Kidney (tissue), 14 donors: Measurements from ENCODE around the gene BCAS3. TPM values are rescaled to one million over a fixed set of nuclear protein-coding genes. Genes with fewer than 3 reads are reported as not detected.

ENCODE experiments used
- DNase-seq, 5 donors: peaks; one replicate each; pipeline ENCODE4 v3.0.0-alpha.2; 2013 to 2020
- FAIRE-seq: peaks from 2 replicates; lab custom pipeline; 2012; peaks lifted over from hg19 to GRCh38; lab: Jason Lieb, UNC
- H3K27ac ChIP-seq, 2 donors: one replicate each; pipeline ENCODE4 v1.7.0; 2013; ENCODE audit warnings: low read depth in 2 of 2, low read length in 2 of 2, inconsistent platforms in 1 of 2
- H3K27me3 ChIP-seq: one replicate; pipeline ENCODE4 v1.7.1; 2013; ENCODE audit warnings: low read length, inconsistent platforms; ENCODE audit not compliant: control insufficient read depth, insufficient read depth
- H3K36me3 ChIP-seq, 3 donors: one replicate each; pipeline versions ENCODE4 v1.7.0 to v1.7.1; 2013; ENCODE audit warnings: low read length in 3 of 3, control low read depth in 1 of 3, inconsistent platforms in 1 of 3; ENCODE audit not compliant: insufficient read depth in 3 of 3, control insufficient read depth in 2 of 3
- H3K4me1 ChIP-seq, 3 donors: one replicate each; pipeline versions ENCODE4 v1.7.0 to v1.7.1; 2013; ENCODE audit warnings: low read length in 3 of 3, inconsistent platforms in 1 of 3, low read depth in 1 of 3; ENCODE audit not compliant: control insufficient read depth in 2 of 3, insufficient read depth in 2 of 3
- H3K4me3 ChIP-seq, 3 donors: one replicate each; pipeline versions ENCODE4 v1.7.0 to v1.8.1; 2013; ENCODE audit warnings: low read length in 3 of 3, control low read depth in 1 of 3, inconsistent platforms in 1 of 3
- H3K9ac ChIP-seq, 3 donors: one replicate each; pipeline versions ENCODE4 v1.7.0 to v1.7.1; 2013; ENCODE audit warnings: low read length in 3 of 3, control low read depth in 1 of 3, inconsistent platforms in 1 of 3
- H3K9me3 ChIP-seq, 3 donors: one replicate each; pipeline versions ENCODE4 v1.7.0 to v1.7.1; 2013; ENCODE audit warnings: low read length in 3 of 3, control low read depth in 1 of 3, inconsistent platforms in 1 of 3; ENCODE audit not compliant: control insufficient read depth in 2 of 3, insufficient read depth in 1 of 3
- intact Hi-C: fragments of 100-400 bp; cut with DNase I; formaldehyde crosslinking; loops from one replicate; pipeline ENCODE4 v1.11.1; 2022
- polyA plus RNA-seq: library from polyadenylated mRNA; stranded (reverse); fragments of 350-450 nt; fragmentation: Illumina TruSeq; extraction: RNeasy Lipid Tissue Mini Kit (QIAGEN cat#74804); gene quantifications from one replicate; pipeline ENCODE4 v1.2.3, GENCODE V29; 2014; ENCODE audit warnings: low read depth, low replicate concordance; ENCODE audit not compliant: insufficient read depth
- total RNA-seq: library from RNA; stranded (reverse); fragmentation: NEBNext Ultra II Directional; extraction: Animal tissue kit (Norgen Biotek cat#: 25700); gene quantifications from one replicate; pipeline ENCODE4 v1.2.1, GENCODE V29; 2021
- TF ChIP-seq, protein P1 (sequence below): IDR thresholded peaks from 3 replicates; pipeline ENCODE4 v1.5.1; 2012; ENCODE audit warnings: mild to moderate bottlenecking, moderate library complexity, borderline replicate concordance; ENCODE audit not compliant: insufficient read depth; ENCODE audit errors: extremely low read depth
- donor health status: control.
- donor health status: control.
- donor health status: control.
- donor health status: control.
- donor health status: control.
- donor health status: DM: yes; HTN: yes; CAD: no.
- donor health status: Normal renal cell carcinoma (clear cell type).

BCAS3 gene
- total and polyA plus RNA-seq, 2 donors from 2014 or later: 18.3 to 44.1 TPM

DNA sequence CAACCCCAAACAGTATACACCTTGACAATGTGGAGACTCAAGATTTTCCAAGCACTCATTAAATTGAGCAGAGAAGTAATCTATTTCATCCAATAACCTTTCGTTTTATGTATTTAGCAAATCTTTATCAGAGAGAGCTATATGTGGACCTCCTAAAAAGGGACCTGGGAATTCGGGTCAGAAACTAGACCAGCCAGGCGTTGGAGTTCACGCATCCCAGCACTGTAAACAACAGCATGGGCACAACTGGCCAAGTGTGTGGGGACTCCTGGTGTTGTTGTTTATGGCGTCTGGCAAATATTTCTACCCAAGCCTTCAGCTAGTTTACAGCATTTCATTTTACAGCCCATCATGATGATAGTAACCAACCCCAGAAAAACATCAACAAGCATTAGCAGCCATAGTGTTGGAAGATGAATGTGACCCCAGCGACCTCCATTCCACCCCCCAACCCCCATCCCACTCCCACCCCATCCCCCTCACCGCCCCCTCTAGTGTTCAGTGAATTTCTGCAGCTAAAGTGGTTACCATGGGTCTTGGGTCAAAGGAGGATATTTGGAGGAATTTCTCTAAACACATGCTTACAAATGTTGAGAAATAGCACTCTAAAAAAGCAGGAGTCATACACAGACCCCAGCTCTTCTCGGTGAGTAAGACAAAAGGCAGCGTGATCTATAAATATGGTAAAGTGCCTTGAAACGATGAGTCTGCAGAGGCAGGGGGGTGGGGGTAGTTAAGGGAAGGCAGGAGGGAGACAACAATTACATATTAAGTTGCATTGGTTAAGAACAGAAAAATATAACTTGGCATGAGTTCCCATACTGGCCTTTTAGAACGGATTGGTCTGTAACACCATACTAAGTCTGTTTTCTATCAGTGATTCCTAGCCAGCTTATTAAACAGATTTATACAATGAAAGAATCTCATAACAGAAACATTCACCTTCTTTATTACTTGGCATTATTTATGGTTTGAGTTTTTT is 630.5 kb downstream of the BCAS3 start:
- peak in 1 of 5 donors; percentile 39 for DNase-seq
- Histone ChIP-seq H3K9ac (no peak overlapping the region), H3K4me3 (no peak overlapping the region), H3K27ac (no peak overlapping the region), H3K27me3 (no peaks in the 10 kb centered on the region), H3K9me3 (no peaks in the 10 kb centered on the region), H3K4me1 (peaks cover 0 to 4% (median 2%) of the 10 kb centered on the region in 3 donors), H3K36me3 (no peaks in the 10 kb centered on the region)
- intact Hi-C loops: no loop called here
- FAIRE-seq: no peak
- TF ChIP-seq, protein P1, sequence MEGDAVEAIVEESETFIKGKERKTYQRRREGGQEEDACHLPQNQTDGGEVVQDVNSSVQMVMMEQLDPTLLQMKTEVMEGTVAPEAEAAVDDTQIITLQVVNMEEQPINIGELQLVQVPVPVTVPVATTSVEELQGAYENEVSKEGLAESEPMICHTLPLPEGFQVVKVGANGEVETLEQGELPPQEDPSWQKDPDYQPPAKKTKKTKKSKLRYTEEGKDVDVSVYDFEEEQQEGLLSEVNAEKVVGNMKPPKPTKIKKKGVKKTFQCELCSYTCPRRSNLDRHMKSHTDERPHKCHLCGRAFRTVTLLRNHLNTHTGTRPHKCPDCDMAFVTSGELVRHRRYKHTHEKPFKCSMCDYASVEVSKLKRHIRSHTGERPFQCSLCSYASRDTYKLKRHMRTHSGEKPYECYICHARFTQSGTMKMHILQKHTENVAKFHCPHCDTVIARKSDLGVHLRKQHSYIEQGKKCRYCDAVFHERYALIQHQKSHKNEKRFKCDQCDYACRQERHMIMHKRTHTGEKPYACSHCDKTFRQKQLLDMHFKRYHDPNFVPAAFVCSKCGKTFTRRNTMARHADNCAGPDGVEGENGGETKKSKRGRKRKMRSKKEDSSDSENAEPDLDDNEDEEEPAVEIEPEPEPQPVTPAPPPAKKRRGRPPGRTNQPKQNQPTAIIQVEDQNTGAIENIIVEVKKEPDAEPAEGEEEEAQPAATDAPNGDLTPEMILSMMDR: no peak

DNA sequence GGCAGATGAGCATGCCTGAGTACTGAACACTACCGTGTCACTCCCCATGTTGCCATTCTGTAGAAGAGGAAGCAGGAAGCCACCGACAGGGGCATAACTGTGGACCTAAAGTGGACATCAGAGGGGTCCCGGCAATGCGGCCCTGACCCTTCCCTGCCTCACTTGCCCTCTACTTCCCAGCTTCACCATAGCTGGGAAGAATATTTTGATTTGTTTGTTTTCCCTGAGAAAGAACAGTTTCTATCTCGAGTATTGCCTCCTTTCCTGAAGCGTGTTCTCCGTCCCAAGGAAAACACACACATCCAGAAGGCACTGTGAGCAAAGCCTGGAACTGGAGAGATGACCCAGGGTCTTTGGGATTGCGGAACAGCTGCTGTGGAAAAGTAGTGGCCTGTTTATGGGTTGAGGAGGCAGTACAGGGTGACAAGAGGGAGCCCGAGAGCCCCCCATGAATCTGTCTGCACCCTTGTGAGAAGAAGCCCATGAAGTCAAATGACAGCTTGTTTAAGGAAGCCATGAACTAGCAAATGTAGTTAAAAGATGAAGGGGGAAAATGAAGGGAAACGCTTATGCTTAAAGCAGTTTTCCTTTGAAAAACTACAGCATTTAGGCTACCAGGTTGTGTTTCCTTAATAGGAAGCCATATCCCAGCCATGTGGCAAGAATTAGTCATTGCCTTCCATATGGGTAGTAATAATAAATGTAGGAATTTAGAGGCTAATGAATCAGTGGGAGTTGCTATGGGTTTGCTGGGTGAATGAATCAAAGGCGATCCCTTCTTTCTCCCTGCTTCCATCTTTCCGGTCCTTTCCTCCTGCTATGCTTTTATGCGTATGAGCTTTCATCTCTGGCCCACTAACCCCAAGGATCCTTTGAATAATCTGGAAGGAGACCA is 632.0 kb downstream of the BCAS3 start:
- H3K4me3 ChIP-seq: no peak overlapping the region
- no peaks in the 10 kb centered on the region for H3K9me3 ChIP-seq
- no peaks in the 10 kb centered on the region for H3K36me3 ChIP-seq
- peak in 1 of 5 donors; percentile 61 for DNase-seq
- no peak for FAIRE-seq
- H3K9ac ChIP-seq: no peak overlapping the region
- H3K4me1 ChIP-seq: peaks cover 7 to 16% (median 16%) of the 10 kb centered on the region in 3 donors
- intact Hi-C loops: no loop called here
- TF ChIP-seq, protein P1: no peak
- no peak overlapping the region for H3K27ac ChIP-seq
- no peaks in the 10 kb centered on the region for H3K27me3 ChIP-seq

DNA sequence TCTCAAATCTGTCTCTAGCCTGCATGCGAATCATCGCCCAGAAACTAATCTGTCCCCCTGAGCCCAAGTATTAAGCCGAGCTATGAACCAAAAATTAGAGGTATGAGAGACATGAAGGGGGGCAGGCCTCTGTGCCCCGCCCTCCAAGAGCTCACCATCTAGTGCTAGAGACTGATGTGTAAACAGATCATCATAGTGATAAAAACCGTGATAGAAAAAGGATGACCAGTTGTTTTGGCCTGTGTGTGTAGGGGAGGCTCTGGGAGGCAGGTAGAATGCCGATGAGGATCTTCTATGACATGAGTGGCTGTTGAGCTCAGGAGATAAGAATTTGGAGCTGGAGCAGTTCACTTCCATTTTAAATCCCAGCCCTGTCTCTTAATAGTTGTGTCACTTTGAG is 632.9 kb downstream of the BCAS3 start:
- Histone ChIP-seq H3K9ac (no peak overlapping the region), H3K4me1 (peaks cover 7 to 18% (median 18%) of the 10 kb centered on the region in 3 donors), H3K27me3 (no peaks in the 10 kb centered on the region), H3K9me3 (no peaks in the 10 kb centered on the region), H3K27ac (no peak overlapping the region), H3K36me3 (no peaks in the 10 kb centered on the region), H3K4me3 (no peak overlapping the region)
- intact Hi-C loops: no loop called here
- no peak for FAIRE-seq
- no peak for DNase-seq
- TF ChIP-seq, protein P1: no peak
